Astrocyte (in vitro differentiated cells and primary cell): Measurements from ENCODE around the gene ADH5. TPM values are rescaled to one million over a fixed set of nuclear protein-coding genes. Genes with fewer than 3 reads are reported as not detected.
"Not testable (repeated sequence)": the region's sequence is repeated elsewhere in the genome, so short reads cannot be mapped to it uniquely, and the experiment has no call there.

Source experiments
- DNase-seq: peaks from one replicate; pipeline ENCODE4 v3.0.0-alpha.2; 2010; ENCODE audit warnings: low read depth
- FAIRE-seq: peaks from 2 replicates; lab custom pipeline; 2011; peaks lifted over from hg19 to GRCh38; lab: Jason Lieb, UNC
- H2AFZ ChIP-seq: 2 replicates; pipeline ENCODE4 v1.6.0; 2012; ENCODE audit warnings: low read depth, low read length, inconsistent platforms
- H3K27ac ChIP-seq: 2 replicates; pipeline ENCODE4 v1.5.1; 2011; ENCODE audit warnings: low read depth, low read length, inconsistent platforms
- H3K27me3 ChIP-seq: 2 replicates; pipeline ENCODE4 v1.6.0; 2011; ENCODE audit warnings: low read length, inconsistent platforms; ENCODE audit not compliant: insufficient read depth
- H3K36me3 ChIP-seq: 2 replicates; pipeline ENCODE4 v1.5.1; 2011; ENCODE audit warnings: low read length, inconsistent platforms; ENCODE audit not compliant: insufficient read depth
- H3K4me1 ChIP-seq: 2 replicates; pipeline ENCODE4 v1.5.1; 2011; ENCODE audit warnings: low read length, inconsistent platforms; ENCODE audit not compliant: insufficient read depth
- H3K4me2 ChIP-seq: 2 replicates; pipeline ENCODE4 v1.6.0; 2012; ENCODE audit warnings: low read length, inconsistent platforms
- H3K4me3 ChIP-seq: 2 replicates; pipeline ENCODE4 v1.5.1; 2011; ENCODE audit warnings: low read depth, mild to moderate bottlenecking, low read length, inconsistent platforms; ENCODE audit not compliant: insufficient read depth
- H3K79me2 ChIP-seq: 2 replicates; pipeline ENCODE4 v1.6.0; 2012; ENCODE audit warnings: mild to moderate bottlenecking, low read length, inconsistent platforms; ENCODE audit not compliant: insufficient read depth
- H3K9ac ChIP-seq: 2 replicates; pipeline ENCODE4 v1.6.0; 2012; ENCODE audit warnings: mild to moderate bottlenecking, low read length, inconsistent platforms
- H3K9me3 ChIP-seq: 2 replicates; pipeline ENCODE4 v1.5.1; 2012; ENCODE audit warnings: low read depth, mild to moderate bottlenecking, low read length, inconsistent platforms; ENCODE audit not compliant: insufficient read depth
- H4K20me1 ChIP-seq: 2 replicates; pipeline ENCODE4 v1.6.0; 2012; ENCODE audit warnings: low read length, inconsistent platforms; ENCODE audit not compliant: insufficient read depth
- H3K27ac Mint-ChIP-seq: one replicate; pipeline ENCODE4 v1.8.0; 2021; ENCODE audit warnings: mild to moderate bottlenecking, mixed read lengths; ENCODE audit not compliant: unreplicated experiment
- H3K27me3 Mint-ChIP-seq: one replicate; pipeline ENCODE4 v1.8.0; 2021; ENCODE audit warnings: low read depth, mixed read lengths; ENCODE audit not compliant: unreplicated experiment
- H3K36me3 Mint-ChIP-seq: one replicate; pipeline ENCODE4 v1.8.0; 2021; ENCODE audit warnings: low read depth, mixed read lengths; ENCODE audit not compliant: unreplicated experiment
- H3K4me1 Mint-ChIP-seq: one replicate; pipeline ENCODE4 v1.8.0; 2021; ENCODE audit warnings: low read depth, mixed read lengths; ENCODE audit not compliant: unreplicated experiment
- H3K4me3 Mint-ChIP-seq: one replicate; pipeline ENCODE4 v1.8.0; 2021; ENCODE audit warnings: mild to moderate bottlenecking, moderate library complexity, mixed read lengths; ENCODE audit not compliant: unreplicated experiment
- H3K9me3 Mint-ChIP-seq: one replicate; pipeline ENCODE4 v1.8.0; 2021; ENCODE audit warnings: mild to moderate bottlenecking, mixed read lengths; ENCODE audit not compliant: unreplicated experiment
- CTCF ChIP-seq: IDR thresholded peaks from 2 replicates; pipeline ENCODE4 v1.5.1; 2011; ENCODE audit warnings: low read depth, mild to moderate bottlenecking, inconsistent platforms, low read length, moderate library complexity; ENCODE audit not compliant: insufficient read depth
- EZH2 ChIP-seq: IDR thresholded peaks from 2 replicates; pipeline ENCODE4 v1.6.1; 2012; ENCODE audit warnings: mild to moderate bottlenecking, low read length, inconsistent platforms; ENCODE audit not compliant: insufficient read depth
- total RNA-seq: library from RNA; stranded (reverse); gene quantifications from 2 replicates; pipeline ENCODE4 v1.2.1, GENCODE V29; 2021

The ADH5 gene
- total RNA-seq, 1 donor from 2014 or later = 210 TPM

- Histone ChIP-seq H3K4me3 (no peak overlapping the region), H3K9me3 (peaks cover 8% of the 10 kb centered on the region), H3K79me2 (peaks cover 88% of the 10 kb centered on the region), H3K27me3 (no peaks in the 10 kb centered on the region), H3K36me3 (no peaks in the 10 kb centered on the region), H3K27ac (no peak overlapping the region), H3K9ac (no peak overlapping the region), H3K4me2 (no peak overlapping the region), H4K20me1 (peaks cover 38% of the 10 kb centered on the region), H2AFZ (no peak overlapping the region), H3K4me1 (no peaks in the 10 kb centered on the region)
- TF ChIP-seq EZH2 (no peak), CTCF (no peak)
- H3K27ac Mint-ChIP-seq = no peak overlapping the region
- H3K9me3 Mint-ChIP-seq = peaks cover 16% of the 10 kb centered on the region
- H3K27me3 Mint-ChIP-seq = no peaks in the 10 kb centered on the region
- FAIRE-seq = no peak
- DNase-seq = no peak
- H3K4me1 Mint-ChIP-seq = peaks cover 38% of the 10 kb centered on the region
- peaks cover 18% of the 10 kb centered on the region for H3K36me3 Mint-ChIP-seq
- H3K4me3 Mint-ChIP-seq = no peak overlapping the region
Measured at GRCh38 chr4:99025506-99025905, 63.1 kb downstream of the ADH5 start.

- H3K4me1 ChIP-seq = no peaks in the 10 kb centered on the region
- peaks cover 16% of the 10 kb centered on the region for H3K9me3 Mint-ChIP-seq
- H3K4me2 ChIP-seq = no peak overlapping the region
- no peak for TF ChIP-seq CTCF
- no peak for TF ChIP-seq EZH2
- no peaks in the 10 kb centered on the region for H3K36me3 ChIP-seq
- no peak overlapping the region for H3K27ac ChIP-seq
- H3K9me3 ChIP-seq = peaks cover 8% of the 10 kb centered on the region
- peaks cover 36% of the 10 kb centered on the region for H4K20me1 ChIP-seq
- no peak overlapping the region for H3K4me3 Mint-ChIP-seq
- H3K36me3 Mint-ChIP-seq = peaks cover 19% of the 10 kb centered on the region
- no peaks in the 10 kb centered on the region for H3K27me3 ChIP-seq
- FAIRE-seq = no peak
- DNase-seq = no peak
- H3K4me3 ChIP-seq = no peak overlapping the region
- H2AFZ ChIP-seq = no peak overlapping the region
- peaks cover 30% of the 10 kb centered on the region for H3K4me1 Mint-ChIP-seq
- H3K27me3 Mint-ChIP-seq = no peaks in the 10 kb centered on the region
- H3K9ac ChIP-seq = no peak overlapping the region
- H3K79me2 ChIP-seq = peaks cover 94% of the 10 kb centered on the region
- no peak overlapping the region for H3K27ac Mint-ChIP-seq
Measured at GRCh38 chr4:99024481-99025275, 63.9 kb downstream of the ADH5 start.

- not testable (repeated sequence) for H2AFZ ChIP-seq, H3K4me1 ChIP-seq, H3K27me3 ChIP-seq, DNase-seq, H3K9ac ChIP-seq, H3K27ac ChIP-seq, FAIRE-seq, H3K4me3 ChIP-seq, H3K9me3 ChIP-seq, H3K4me3 Mint-ChIP-seq, H3K4me2 ChIP-seq, H3K27me3 Mint-ChIP-seq, H3K27ac Mint-ChIP-seq, H3K36me3 ChIP-seq
- peaks cover 99% of the 10 kb centered on the region for H3K79me2 ChIP-seq
- peaks cover 20% of the 10 kb centered on the region for H3K36me3 Mint-ChIP-seq
- H4K20me1 ChIP-seq = peaks cover 36% of the 10 kb centered on the region
- H3K9me3 Mint-ChIP-seq = peaks cover 16% of the 10 kb centered on the region
- peaks cover 25% of the 10 kb centered on the region for H3K4me1 Mint-ChIP-seq
Measured at GRCh38 chr4:99023800-99024251, 64.8 kb downstream of the ADH5 start.
